ENCODE results near the gene MARCKSL1.
"Not testable (repeated sequence)": the region's sequence is repeated elsewhere in the genome, so short reads cannot be mapped to it uniquely, and the experiment has no call there.

The MARCKSL1 gene

GRCh38 chr1:32284777-32285176 lies 51.3 kb downstream of the MARCKSL1 start:
- not testable (repeated sequence) for DNase-seq

Measured in fibroblast of skin of right biceps (primary cell).